Measurements from ENCODE around the gene CARMIL3.

- TF ChIP-seq CTCF (IDR thresholded peaks at IDR 0.05) (no peak), ZFX (IDR thresholded peaks at IDR 0.05; ENCODE audit: borderline replicate concordance) (no peak)
These were observed 11.1 kb upstream of the CARMIL3 start for GRCh38 chr14:24040692-24041091.
